Activated CD4-positive, CD25-positive, alpha-beta regulatory T cell (primary cell): ENCODE results near the gene USP8.
"Not testable (repeated sequence)": the region's sequence is repeated elsewhere in the genome, so short reads cannot be mapped to it uniquely, and the experiment has no call there.

Experiments
- DNase-seq, 4 experiments: peaks; one replicate each; lab custom pipeline; 2025; lab: John Stamatoyannopoulos, UW

USP8 gene

DNA sequence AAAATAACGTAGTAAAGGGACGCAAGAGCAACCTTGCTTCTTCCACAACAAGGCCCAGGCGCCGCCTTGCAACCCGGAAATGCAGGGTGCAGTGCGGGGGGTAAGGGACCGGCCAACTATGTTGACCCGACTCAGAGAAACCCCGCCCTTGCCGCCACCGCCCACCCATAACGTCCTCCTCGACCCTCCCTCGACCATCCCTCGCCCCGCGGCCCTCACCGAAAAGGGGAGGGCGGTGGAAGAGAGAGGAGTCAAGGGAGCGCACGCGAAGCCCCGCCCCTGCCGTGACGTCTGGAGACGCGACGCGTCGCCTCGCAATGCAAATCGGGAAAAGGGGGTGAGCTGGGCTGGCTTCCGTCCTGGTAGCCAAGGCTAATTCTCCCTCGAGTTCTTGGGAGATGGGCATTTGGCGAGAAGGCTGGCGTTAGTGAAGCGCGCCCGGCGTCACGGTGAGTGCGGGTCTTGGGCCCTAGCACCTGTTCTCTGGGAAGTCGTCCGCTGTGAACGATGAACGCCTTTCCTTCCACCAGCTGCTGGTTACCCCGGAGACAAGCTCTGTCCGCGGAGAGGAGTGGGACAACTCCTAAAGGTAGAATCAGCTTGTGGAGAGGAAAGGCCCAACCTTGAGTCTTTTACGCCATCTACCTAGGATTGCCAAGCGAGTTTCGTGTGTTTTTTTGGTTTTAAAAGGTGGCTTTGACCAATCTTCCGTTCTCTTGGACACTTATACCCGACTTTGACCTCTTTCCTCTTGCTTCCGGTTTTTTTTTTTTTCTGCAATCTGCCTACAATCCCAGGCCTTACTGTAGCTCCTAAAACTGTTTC is at the start of gene USP8:
Gene USP8 (plus strand): TSS at position 340 of the 825 bp plus-strand sequence. CDS start 14,669 bp downstream, outside the sequence.
- peak; percentile 82 to 88 (median 83) for DNase-seq

GRCh38 chr15:50377867-50378751 is 46.1 kb upstream of the USP8 start:
- DNase-seq: no peak

GRCh38 chr15:50378776-50379175 is 45.4 kb upstream of the USP8 start:
- no peak for DNase-seq

- DNase-seq: not testable (repeated sequence)
These were observed 44.8 kb upstream of the USP8 start for GRCh38 chr15:50379413-50379812.

- DNase-seq: no peak
These were observed 44.1 kb upstream of the USP8 start for GRCh38 chr15:50380089-50380488.

DNA sequence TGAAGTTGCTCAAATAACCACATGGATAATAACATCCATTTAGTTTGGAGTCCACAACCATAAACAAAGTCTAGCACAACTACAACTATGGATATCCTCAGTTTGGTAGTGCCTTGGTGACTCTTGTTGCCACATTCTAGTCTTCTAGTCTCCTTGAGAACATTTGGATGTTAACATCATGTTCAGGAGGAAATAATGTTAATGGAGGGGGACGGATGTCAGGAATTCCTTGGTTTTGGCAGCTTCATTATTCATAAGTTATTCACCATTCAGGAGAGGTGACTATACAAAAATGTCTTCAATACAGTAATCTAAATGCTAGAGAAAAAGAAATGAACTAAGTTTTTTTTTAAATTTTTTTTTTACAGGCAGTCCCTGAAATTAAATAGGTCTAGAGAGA is 42.8 kb upstream of the USP8 start:
- DNase-seq: no peak

DNA sequence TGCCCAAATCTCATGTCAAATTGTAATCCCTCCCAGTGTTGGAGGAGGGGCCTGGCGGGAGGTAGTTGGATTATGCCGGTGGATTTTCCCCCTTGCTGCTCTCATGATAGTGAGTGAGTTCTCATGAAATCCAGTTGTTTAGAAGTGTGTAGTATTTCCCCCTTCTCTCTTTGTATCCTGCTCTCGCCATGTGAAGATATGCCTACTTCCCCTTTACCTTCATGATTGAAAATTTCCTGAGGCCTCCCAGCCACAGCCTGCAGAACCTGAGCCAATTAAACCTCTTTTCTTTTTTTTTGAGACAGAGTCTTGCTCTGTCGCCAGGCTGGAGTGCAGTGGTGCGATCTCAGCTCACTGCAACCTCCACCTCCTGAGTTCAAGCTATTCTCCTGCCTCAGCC is 41.8 kb upstream of the USP8 start:
- not testable (repeated sequence) for DNase-seq

DNA sequence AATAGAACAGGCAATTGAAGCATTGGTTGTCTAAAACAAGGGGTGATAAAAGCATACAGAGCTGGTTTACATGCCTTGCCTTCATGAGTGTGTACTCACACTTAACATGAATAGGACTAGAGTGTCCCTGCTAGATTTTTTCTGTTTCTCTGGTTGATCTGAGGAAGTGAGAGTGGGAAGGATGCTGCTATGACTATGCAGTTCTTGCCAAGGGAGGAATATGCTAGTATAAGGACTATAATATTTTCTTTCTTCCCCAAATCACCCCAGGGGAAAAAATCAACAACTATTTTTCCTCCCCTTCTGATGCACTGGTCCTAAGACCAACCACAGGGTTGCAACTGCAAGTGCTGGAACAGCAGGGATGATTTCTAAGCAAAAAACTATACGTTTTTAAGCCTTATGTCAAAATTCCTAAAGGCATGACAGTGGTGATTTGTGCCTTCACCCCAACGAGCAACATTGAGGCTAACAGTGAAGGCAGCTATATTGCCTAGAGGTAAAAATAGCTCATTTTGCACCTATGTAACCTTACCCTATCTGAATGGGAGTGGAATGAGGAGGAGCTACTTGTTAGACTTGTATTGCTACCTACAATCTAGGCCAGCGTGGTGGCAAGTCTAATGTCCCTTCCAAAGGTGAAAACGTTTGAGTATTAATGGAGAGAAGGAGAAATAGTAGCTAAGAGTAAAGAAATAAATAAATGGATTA is 33.5 kb upstream of the USP8 start:
- DNase-seq: no peak

DNA sequence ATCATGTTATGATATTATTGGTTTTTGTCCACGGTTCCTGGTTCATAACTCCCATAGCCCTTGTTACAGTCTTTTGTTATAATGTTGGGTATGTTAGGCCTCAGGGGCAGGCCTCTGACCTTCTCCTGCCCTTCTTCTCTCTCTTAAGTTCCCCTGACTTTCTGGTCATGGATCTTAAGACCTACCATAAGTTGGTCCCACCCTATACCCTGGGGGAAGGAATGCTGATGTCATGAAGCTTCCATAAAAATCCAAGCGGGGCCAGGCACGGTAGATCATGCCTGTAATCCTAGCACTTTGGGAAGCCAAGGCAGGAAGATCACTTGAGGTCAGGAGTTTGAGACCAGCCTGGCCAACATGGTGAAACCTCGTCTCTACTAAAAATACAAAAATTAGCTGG is 32.6 kb upstream of the USP8 start:
- not testable (repeated sequence) for DNase-seq

- DNase-seq: no peak
These were observed 12.3 kb upstream of the USP8 start for GRCh38 chr15:50411870-50412269.

- no peak for DNase-seq
These were observed 9.6 kb upstream of the USP8 start for GRCh38 chr15:50414624-50415023.

DNA sequence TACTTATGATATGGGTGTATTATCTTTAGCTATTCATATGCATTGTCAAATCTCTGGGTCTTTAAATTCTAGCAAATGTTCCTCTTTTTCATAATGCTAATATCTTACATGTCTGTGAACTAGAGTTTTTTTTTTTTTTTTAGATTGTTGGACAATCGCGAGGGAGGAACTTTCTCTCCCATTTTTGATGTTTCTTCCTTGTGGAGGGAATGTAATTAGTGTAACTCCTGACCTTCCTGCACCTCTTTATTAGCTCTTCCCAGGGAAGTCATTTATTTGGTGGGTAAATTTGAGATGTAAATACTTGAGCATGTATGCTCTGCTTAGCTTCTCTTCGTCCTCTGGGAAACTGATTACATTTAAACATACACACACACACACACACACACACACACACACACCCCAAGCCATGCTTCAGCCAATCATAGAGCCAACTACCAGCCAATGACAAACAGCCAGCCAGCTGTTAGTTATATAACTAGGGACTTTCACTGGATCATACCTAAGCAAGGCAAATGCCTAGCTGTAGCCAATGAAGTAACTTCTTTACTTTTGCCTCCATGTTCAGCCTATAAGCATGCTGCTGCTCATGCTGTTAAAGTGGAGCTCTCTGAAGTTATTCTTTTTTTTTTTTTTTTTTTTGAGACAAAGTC is 8.3 kb upstream of the USP8 start:
- DNase-seq: no peak

GRCh38 chr15:50416890-50417289 is 7.3 kb upstream of the USP8 start:
- no peak for DNase-seq

- DNase-seq: no peak
These were observed 6.1 kb upstream of the USP8 start for GRCh38 chr15:50418041-50418583.

- no peak for DNase-seq
These were observed 1.0 kb downstream of the USP8 start for GRCh38 chr15:50425219-50425618.

DNA sequence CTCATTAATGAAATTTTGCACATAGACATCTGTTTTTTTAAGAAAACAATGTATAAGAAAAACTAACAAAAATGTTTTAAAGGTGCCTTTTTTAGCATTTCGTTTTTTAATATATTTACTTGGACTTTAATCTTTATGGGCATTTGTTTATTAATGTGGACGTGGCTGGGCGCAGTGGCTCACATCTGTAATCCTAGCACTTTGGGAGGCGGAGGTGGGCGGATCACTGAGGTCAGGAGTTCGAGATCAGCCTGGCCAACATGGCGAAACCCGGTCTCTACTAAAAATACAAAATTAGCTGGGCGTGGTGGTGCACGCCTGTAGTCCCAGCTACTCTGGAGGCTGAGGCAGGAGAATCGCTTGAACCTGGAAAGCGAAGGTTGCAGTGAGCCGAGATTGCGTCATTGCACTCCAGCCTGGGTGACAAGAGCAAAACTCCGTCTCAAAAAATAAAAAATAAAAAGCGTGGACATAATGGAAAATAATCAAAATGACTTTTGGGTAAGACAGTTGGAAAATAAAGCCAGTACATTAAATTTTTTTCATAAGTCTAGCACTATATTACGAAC is 1.6 kb downstream of the USP8 start:
- DNase-seq: not testable (repeated sequence)

- no peak for DNase-seq
These were observed 2.2 kb downstream of the USP8 start for GRCh38 chr15:50426428-50426827.

DNA sequence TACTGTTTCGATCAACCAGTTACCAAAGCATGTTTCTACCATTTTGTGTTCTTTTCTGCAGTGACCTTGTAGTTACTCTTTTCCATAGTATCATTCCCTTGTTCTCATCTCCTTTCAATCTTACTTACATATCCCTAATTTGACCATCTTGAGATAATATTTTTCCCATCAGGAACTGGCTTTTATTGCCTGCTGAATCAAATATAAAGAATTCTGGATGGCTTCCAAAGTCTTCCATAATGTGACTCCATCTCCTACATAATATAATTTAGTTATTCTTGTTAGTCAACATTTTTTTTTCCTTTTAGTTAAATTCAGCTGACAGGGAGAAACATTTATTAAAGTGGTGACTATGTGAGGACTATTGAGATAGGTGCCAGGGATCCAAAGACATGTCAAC is 7.0 kb downstream of the USP8 start:
- no peak for DNase-seq

GRCh38 chr15:50432230-50432629 is 8.0 kb downstream of the USP8 start:
- no peak for DNase-seq

- no peak for DNase-seq
These were observed 11.6 kb downstream of the USP8 start for GRCh38 chr15:50435772-50436171.

GRCh38 chr15:50438251-50438650 is 14.0 kb downstream of the USP8 start:
- DNase-seq: no peak
